Ovary (tissue), 3 donors: ENCODE measurements around the gene GRID2.

Experiments used
- CTCF ChIP-seq, 3 donors: fragments of 450-650 bp in 2 of 3; fragments of 200-600 bp in 1 of 3; IDR thresholded peaks; one replicate each; pipeline versions ENCODE4 v1.5.1 to v1.8.0; 2016 to 2022; ENCODE audit warnings: antibody characterized with exemption in 3 of 3, mild to moderate bottlenecking in 1 of 3
- POLR2A ChIP-seq: fragments of 450-650 bp; IDR thresholded peaks from one replicate; pipeline ENCODE4 v1.6.1; 2017; ENCODE audit warnings: antibody characterized with exemption, mild to moderate bottlenecking, moderate library complexity
- donor health status: DM: no; HTN: no; CAD: no.

GRCh38 chr4:92760433-92760832 is 456.7 kb downstream of the GRID2 start:
- TF ChIP-seq CTCF (IDR thresholded peaks at IDR 0.05) (no peak), POLR2A (no peak)
